ENCODE results near the gene SLC30A7. TPM values are rescaled to one million over a fixed set of nuclear protein-coding genes. Genes with fewer than 3 reads are reported as not detected.

The SLC30A7 gene
- total and polyA plus RNA-seq, 8 donors, result 1.5 to 65.7 (median 6.2) TPM

DNA sequence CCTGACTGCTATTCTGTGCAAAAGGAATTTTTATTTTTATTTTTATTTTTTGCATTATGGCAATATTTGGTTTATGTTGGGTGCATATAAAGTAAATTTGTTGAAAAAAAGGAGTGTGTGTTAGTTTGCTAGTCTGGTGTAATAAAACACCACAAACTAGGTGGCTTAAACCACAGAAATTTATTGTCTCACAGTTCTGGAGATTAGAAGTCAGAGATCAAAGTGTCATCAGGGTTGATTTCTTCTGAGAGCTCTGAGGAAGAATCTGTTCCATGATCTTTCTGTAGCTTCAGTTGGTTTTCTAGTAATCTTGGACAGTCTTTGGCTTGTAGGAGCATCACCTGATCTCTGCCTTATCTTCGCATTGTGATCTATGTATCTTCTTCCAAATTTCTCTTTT, 6.5 kb downstream of the SLC30A7 start:
- WGBS, 5 donors, result 89 to 100% (median 93%) methylated on average over 1 of the region's 1 CpG
- H3K27ac ChIP-seq, result no peak overlapping the region
- no peak for DNase-seq
- H3K36me3 ChIP-seq, result peaks cover 12 to 62% (median 59%) of the 10 kb centered on the region in 4 donors
- H3K27me3 ChIP-seq, result no peaks in the 10 kb centered on the region
- TF ChIP-seq EP300 (IDR thresholded peaks at IDR 0.05), result no peak
- TF ChIP-seq POLR2A (IDR thresholded peaks at IDR 0.05), result no peak
- TF ChIP-seq POLR2AphosphoS5 (IDR thresholded peaks at IDR 0.05), result no peak
- TF ChIP-seq, protein P1, sequence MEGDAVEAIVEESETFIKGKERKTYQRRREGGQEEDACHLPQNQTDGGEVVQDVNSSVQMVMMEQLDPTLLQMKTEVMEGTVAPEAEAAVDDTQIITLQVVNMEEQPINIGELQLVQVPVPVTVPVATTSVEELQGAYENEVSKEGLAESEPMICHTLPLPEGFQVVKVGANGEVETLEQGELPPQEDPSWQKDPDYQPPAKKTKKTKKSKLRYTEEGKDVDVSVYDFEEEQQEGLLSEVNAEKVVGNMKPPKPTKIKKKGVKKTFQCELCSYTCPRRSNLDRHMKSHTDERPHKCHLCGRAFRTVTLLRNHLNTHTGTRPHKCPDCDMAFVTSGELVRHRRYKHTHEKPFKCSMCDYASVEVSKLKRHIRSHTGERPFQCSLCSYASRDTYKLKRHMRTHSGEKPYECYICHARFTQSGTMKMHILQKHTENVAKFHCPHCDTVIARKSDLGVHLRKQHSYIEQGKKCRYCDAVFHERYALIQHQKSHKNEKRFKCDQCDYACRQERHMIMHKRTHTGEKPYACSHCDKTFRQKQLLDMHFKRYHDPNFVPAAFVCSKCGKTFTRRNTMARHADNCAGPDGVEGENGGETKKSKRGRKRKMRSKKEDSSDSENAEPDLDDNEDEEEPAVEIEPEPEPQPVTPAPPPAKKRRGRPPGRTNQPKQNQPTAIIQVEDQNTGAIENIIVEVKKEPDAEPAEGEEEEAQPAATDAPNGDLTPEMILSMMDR (IDR thresholded peaks at IDR 0.05), result no peak
- H3K4me1 ChIP-seq, result peaks cover 3 to 33% (median 14%) of the 10 kb centered on the region in 4 donors
- intact Hi-C loops (cut with DNase I; ENCODE audit: low total_unique reads), result no loop called here
- no peaks in the 10 kb centered on the region for H3K9me3 ChIP-seq
- no peak overlapping the region for H3K4me3 ChIP-seq

DNA sequence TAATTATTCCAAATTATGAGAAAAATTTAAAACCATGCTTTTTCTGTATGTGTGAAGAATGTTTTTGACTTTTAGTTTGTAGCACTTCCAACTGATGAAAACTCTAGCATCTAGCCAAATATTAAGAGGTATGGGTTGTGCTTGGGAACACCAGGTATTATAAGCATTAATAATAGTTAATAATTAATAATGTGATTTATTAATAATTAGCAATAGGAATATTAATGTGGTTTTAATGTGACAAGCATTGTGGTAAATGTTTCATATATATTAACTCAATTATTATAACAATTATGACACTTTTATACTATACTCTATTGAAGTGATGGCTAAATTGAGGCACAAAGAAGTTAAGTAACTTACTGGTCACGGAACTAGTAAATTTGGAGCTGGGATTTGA, 7.9 kb downstream of the SLC30A7 start:
- intact Hi-C loops (cut with DNase I; ENCODE audit: low total_unique reads), result no loop called here
- Histone ChIP-seq H3K9me3 (no peaks in the 10 kb centered on the region), H3K27me3 (no peaks in the 10 kb centered on the region), H3K4me1 (peaks cover 0 to 21% (median 4%) of the 10 kb centered on the region in 4 donors), H3K27ac (no peak overlapping the region), H3K4me3 (no peak overlapping the region), H3K36me3 (peaks cover 12 to 76% (median 67%) of the 10 kb centered on the region in 4 donors)
- DNase-seq, result no peak
- TF ChIP-seq EP300 (IDR thresholded peaks at IDR 0.05) (no peak), POLR2AphosphoS5 (IDR thresholded peaks at IDR 0.05) (no peak), POLR2A (IDR thresholded peaks at IDR 0.05) (no peak)
- TF ChIP-seq, protein P1 (IDR thresholded peaks at IDR 0.05), result no peak
- 96 to 100% (median 97%) methylated on average over 1 of the region's 1 CpG for WGBS, 5 donors

DNA sequence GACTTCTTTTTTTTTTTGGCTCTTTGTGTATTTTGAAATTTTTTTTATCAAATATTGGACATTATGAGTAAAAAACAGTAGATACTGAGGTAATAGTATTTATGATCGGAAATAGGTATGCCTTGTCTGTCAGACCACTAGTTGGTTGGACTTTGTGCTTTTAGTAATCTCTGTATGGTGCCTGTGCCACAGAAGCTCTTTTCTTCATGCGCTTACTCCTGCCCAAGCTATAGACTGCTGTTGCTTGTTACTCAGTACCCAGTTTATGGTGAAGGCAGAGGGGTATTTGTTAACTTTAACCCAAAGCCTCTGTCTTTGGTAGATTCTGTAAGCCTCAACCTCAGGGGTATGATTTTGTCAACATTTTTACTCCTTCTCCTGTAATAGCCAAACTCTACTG, 8.6 kb downstream of the SLC30A7 start:
- TF ChIP-seq EP300 (IDR thresholded peaks at IDR 0.05) (no peak), POLR2A (IDR thresholded peaks at IDR 0.05) (no peak), POLR2AphosphoS5 (IDR thresholded peaks at IDR 0.05) (no peak)
- TF ChIP-seq, protein P1 (IDR thresholded peaks at IDR 0.05), result no peak
- 94 to 100% (median 98%) methylated on average over 2 of the region's 2 CpGs for whole genome bisulfite sequencing, 5 donors
- Histone ChIP-seq H3K4me1 (peaks cover 0 to 16% (median 3%) of the 10 kb centered on the region in 4 donors), H3K36me3 (peaks cover 9 to 77% (median 67%) of the 10 kb centered on the region in 4 donors), H3K27me3 (no peaks in the 10 kb centered on the region), H3K27ac (no peak overlapping the region), H3K4me3 (no peak overlapping the region), H3K9me3 (no peaks in the 10 kb centered on the region)
- intact Hi-C loops (cut with DNase I; ENCODE audit: low total_unique reads), result no loop called here
- no peak for DNase-seq

DNA sequence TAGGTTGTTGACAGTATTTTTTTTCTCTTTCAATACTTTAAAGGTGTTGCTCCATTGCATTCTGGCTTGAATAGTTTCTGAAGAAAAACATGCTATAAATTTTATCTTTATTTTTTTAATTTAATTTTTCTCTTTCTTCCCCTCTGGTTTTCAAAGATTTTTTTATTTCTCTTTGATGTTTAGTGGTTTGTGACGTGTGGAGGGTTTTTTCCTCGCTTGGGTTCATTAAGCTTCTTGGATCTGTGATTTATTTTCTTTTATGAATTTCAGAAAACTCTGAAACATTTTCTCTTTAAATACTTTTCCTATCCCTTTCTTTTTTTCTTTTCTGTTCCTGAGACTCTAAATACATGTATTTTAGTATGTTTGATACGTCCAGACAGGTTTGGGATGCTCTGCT, 9.3 kb downstream of the SLC30A7 start:
- Histone ChIP-seq H3K27ac (no peak overlapping the region), H3K36me3 (peaks cover 4 to 77% (median 66%) of the 10 kb centered on the region in 4 donors), H3K9me3 (no peaks in the 10 kb centered on the region), H3K4me1 (peaks cover 0 to 10% (median under 1%) of the 10 kb centered on the region in 4 donors), H3K4me3 (no peak overlapping the region), H3K27me3 (no peaks in the 10 kb centered on the region)
- no peak for TF ChIP-seq POLR2A (IDR thresholded peaks at IDR 0.05)
- TF ChIP-seq, protein P1 (IDR thresholded peaks at IDR 0.05), result no peak
- no peak for TF ChIP-seq EP300 (IDR thresholded peaks at IDR 0.05)
- no peak for TF ChIP-seq POLR2AphosphoS5 (IDR thresholded peaks at IDR 0.05)
- intact Hi-C loops (cut with DNase I; ENCODE audit: low total_unique reads), result no loop called here
- no peak for DNase-seq
- WGBS, 5 donors, result 95 to 99% (median 98%) methylated on average over 3 of the region's 3 CpGs
